Heart left ventricle (tissue), 16 donors: ENCODE measurements around the gene FRMD4B. TPM values are rescaled to one million over a fixed set of nuclear protein-coding genes. Genes with fewer than 3 reads are reported as not detected.

Source experiments
- ATAC-seq, 4 donors: fragments of 200-7000 bp; cut with Tn5 transposase; one replicate each; pipeline ENCODE4 v1.9.1; 2020 to 2022; ENCODE audit warnings: moderate library complexity in 4 of 4, mild to moderate bottlenecking in 3 of 4, moderate number of reproducible peaks in 1 of 4
- DNase-seq, 5 donors: peaks; one replicate each; pipeline ENCODE4 v3.0.0-alpha.2; 2020
- H3K27ac ChIP-seq, 12 donors: fragments of 200-600 bp; sonication (generic) in 4 of 12; one replicate each; pipeline versions ENCODE4 v1.5.0 to v1.8.0; 2016 to 2022; ENCODE audit warnings: mild to moderate bottlenecking in 2 of 12
- H3K27me3 ChIP-seq, 9 donors: fragments of 200-600 bp; sonication (generic) in 2 of 9; one replicate each; pipeline versions ENCODE4 v1.5.1 to v1.8.0; 2016 to 2022; ENCODE audit warnings: mild to moderate bottlenecking in 3 of 9
- H3K36me3 ChIP-seq, 9 donors: fragments of 200-600 bp; sonication (generic) in 2 of 9; one replicate each; pipeline versions ENCODE4 v1.5.0 to v1.8.0; 2018 to 2022; ENCODE audit warnings: mild to moderate bottlenecking in 2 of 9
- H3K4me1 ChIP-seq, 12 donors: fragments of 200-600 bp; sonication (generic) in 4 of 12; one replicate each; pipeline versions ENCODE4 v1.5.0 to v1.8.0; 2016 to 2022; ENCODE audit warnings: mild to moderate bottlenecking in 3 of 12
- H3K4me3 ChIP-seq, 12 donors: fragments of 200-600 bp; sonication (generic) in 4 of 12; one replicate each; pipeline versions ENCODE4 v1.5.0 to v1.8.0; 2017 to 2022; ENCODE audit warnings: mild to moderate bottlenecking in 9 of 12, moderate library complexity in 4 of 12
- H3K9me3 ChIP-seq, 12 donors: fragments of 200-600 bp; sonication (generic) in 4 of 12; one replicate each; pipeline versions ENCODE4 v1.5.0 to v1.8.0; 2016 to 2022; ENCODE audit warnings: mild to moderate bottlenecking in 1 of 12
- POLR2A ChIP-seq, 2 donors: fragments of 450-650 bp; IDR thresholded peaks; one replicate each; pipeline ENCODE4 v1.6.1; 2017; ENCODE audit warnings: antibody characterized with exemption in 2 of 2, mild to moderate bottlenecking in 2 of 2, moderate library complexity in 2 of 2
- WGBS, 4 donors: extraction: QIAGEN DNeasy Blood & Tissue Kit in 2 of 4; methylation state at CpG; one replicate each; pipeline versions ENCODE4 v1.1.5 to v1.1.7; 2013 to 2018; 5-methylcytosine and 5-hydroxymethylcytosine counted together
- intact Hi-C, 10 donors: fragments of 100-400 bp; cut with DNase I; formaldehyde crosslinking; loops; one replicate each; pipeline versions ENCODE4 v1.11.1 to v1.14.2; 2022
- polyA plus RNA-seq, 2 donors: library from polyadenylated mRNA; stranded (reverse); fragments of 200-250 nt; gene quantifications; one replicate each; pipeline ENCODE4 v1.2.3, GENCODE V29; 2013
- total RNA-seq, 9 donors: library from RNA; depleted of rRNA in 2 of 9; stranded (reverse); fragments of >200 nt in 2 of 9; fragmentation: NEBNext Ultra II Directional in 3 of 9; extraction: Animal tissue kit (Norgen Biotek cat#: 25700) in 3 of 9; gene quantifications; one replicate each; pipeline versions ENCODE4 v1.1.0 to v1.2.4, GENCODE V29; 2016 to 2023
- TF ChIP-seq, protein P1 (sequence below), 12 donors: fragments of 200-600 bp; sonication (generic) in 4 of 12; IDR thresholded peaks; one replicate each; pipeline versions ENCODE4 v1.5.0 to v1.8.0; 2018 to 2022; ENCODE audit warnings: antibody characterized with exemption in 12 of 12, mild to moderate bottlenecking in 5 of 12
- donor health status: ischemic (EF 13 %, LVEDD 7.1; RV severe dilation, severe dysfunction).
- donor health status: healthy with polysubstance abuse.
- donor health status: DM: no; HTN: yes; CAD: no.
- donor health status: DM: no; HTN: no; CAD: no.
- donor health status: ischemic (EF 25% LVEDD 6.9; RV normal size, moderate dysfunction).
- donor health status: ischemic (EF 25% LVEDD 5.7; RV mildly dilated, moderate dysfunction).
- donor health status: healthy.
- donor health status: DM: yes; HTN: yes; CAD: no.
- donor health status: ischemic (EF 35%, LVEDD 5.7; RV mildly dilated, moderate dysfunction).
- donor health status: nonischemic (EF 11% LVEDD 7.7; RV severe dilation, severe dysfunction).
- donor health status: DM: yes; HTN: yes; CAD: no.
- donor health status: PGD.
- donor health status: ischemic (EF 29% LVEDD 5.4; RV normal size, mild dysfunction).
- donor health status: nonischemic (EF 23%, LVEDD 6.1; RV moderate dilation, normal function).

The FRMD4B gene
- total and polyA plus RNA-seq, 11 donors = 3.4 to 42.8 (median 10.9) TPM

GRCh38 chr3:69248436-69248835 lies 137.5 kb downstream of the FRMD4B start:
- H3K36me3 ChIP-seq = peaks cover 0 to 16% (median 3%) of the 10 kb centered on the region in 9 donors
- no peak overlapping the region for H3K4me3 ChIP-seq
- H3K9me3 ChIP-seq = no peaks in the 10 kb centered on the region
- 50 to 67% (median 60%) methylated on average over 8 of the region's 8 CpGs for WGBS, 4 donors
- DNase-seq = no peak
- TF ChIP-seq, protein P1, sequence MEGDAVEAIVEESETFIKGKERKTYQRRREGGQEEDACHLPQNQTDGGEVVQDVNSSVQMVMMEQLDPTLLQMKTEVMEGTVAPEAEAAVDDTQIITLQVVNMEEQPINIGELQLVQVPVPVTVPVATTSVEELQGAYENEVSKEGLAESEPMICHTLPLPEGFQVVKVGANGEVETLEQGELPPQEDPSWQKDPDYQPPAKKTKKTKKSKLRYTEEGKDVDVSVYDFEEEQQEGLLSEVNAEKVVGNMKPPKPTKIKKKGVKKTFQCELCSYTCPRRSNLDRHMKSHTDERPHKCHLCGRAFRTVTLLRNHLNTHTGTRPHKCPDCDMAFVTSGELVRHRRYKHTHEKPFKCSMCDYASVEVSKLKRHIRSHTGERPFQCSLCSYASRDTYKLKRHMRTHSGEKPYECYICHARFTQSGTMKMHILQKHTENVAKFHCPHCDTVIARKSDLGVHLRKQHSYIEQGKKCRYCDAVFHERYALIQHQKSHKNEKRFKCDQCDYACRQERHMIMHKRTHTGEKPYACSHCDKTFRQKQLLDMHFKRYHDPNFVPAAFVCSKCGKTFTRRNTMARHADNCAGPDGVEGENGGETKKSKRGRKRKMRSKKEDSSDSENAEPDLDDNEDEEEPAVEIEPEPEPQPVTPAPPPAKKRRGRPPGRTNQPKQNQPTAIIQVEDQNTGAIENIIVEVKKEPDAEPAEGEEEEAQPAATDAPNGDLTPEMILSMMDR (IDR thresholded peaks at IDR 0.05) = no peak
- TF ChIP-seq POLR2A (IDR thresholded peaks at IDR 0.05) = no peak
- H3K27ac ChIP-seq = no peak overlapping the region
- peaks cover 0 to 4% (median 0%) of the 10 kb centered on the region in 12 donors for H3K4me1 ChIP-seq
- intact Hi-C loops = loop anchor here in 1 of 10 donors (10.0 kb wide), 1 partner anchor 46 kb away; no protein-coding TSS in a partner anchor
- ATAC-seq = no peak
- no peaks in the 10 kb centered on the region for H3K27me3 ChIP-seq

- no peaks in the 10 kb centered on the region for H3K27me3 ChIP-seq
- intact Hi-C loops = loop anchor here in 1 of 10 donors (10.0 kb wide), 1 partner anchor 48 kb away; no protein-coding TSS in a partner anchor
- no peak for TF ChIP-seq POLR2A (IDR thresholded peaks at IDR 0.05)
- TF ChIP-seq, protein P1 (IDR thresholded peaks at IDR 0.05) = no peak
- no peaks in the 10 kb centered on the region for H3K9me3 ChIP-seq
- peaks cover 0 to 16% (median 3%) of the 10 kb centered on the region in 9 donors for H3K36me3 ChIP-seq
- WGBS, 4 donors = 90 to 96% (median 94%) methylated on average over 7 of the region's 7 CpGs
- no peak overlapping the region for H3K4me3 ChIP-seq
- peaks cover 0 to 14% (median 4%) of the 10 kb centered on the region in 12 donors for H3K4me1 ChIP-seq
- ATAC-seq (no peak), DNase-seq (no peak)
- no peak overlapping the region for H3K27ac ChIP-seq
Measured at GRCh38 chr3:69246612-69247011, 139.3 kb downstream of the FRMD4B start.

- H3K4me1 ChIP-seq = peaks cover 0 to 17% (median 5%) of the 10 kb centered on the region in 12 donors
- peaks cover 0 to 16% (median 3%) of the 10 kb centered on the region in 9 donors for H3K36me3 ChIP-seq
- TF ChIP-seq, protein P1 (IDR thresholded peaks at IDR 0.05) = no peak
- TF ChIP-seq POLR2A (IDR thresholded peaks at IDR 0.05) = no peak
- 87 to 94% (median 91%) methylated on average over 2 of the region's 2 CpGs for WGBS, 4 donors
- ATAC-seq (no peak), DNase-seq (no peak)
- H3K4me3 ChIP-seq = no peak overlapping the region
- H3K27me3 ChIP-seq = no peaks in the 10 kb centered on the region
- H3K9me3 ChIP-seq = no peaks in the 10 kb centered on the region
- intact Hi-C loops = loop anchor here in 3 of 10 donors (5.0 to 10.0 kb wide), 3 partner anchors 42 to 51 kb away; no protein-coding TSS in a partner anchor
- H3K27ac ChIP-seq = no peak overlapping the region
Measured at GRCh38 chr3:69244039-69244438, 141.8 kb downstream of the FRMD4B start.

GRCh38 chr3:69241769-69242168 lies 144.1 kb downstream of the FRMD4B start:
- H3K27ac ChIP-seq = no peak overlapping the region
- TF ChIP-seq, protein P1 (IDR thresholded peaks at IDR 0.05) = no peak
- TF ChIP-seq POLR2A (IDR thresholded peaks at IDR 0.05) = no peak
- H3K36me3 ChIP-seq = peaks cover 0 to 7% (median 0%) of the 10 kb centered on the region in 9 donors
- DNase-seq = no peak
- no peaks in the 10 kb centered on the region for H3K27me3 ChIP-seq
- no peak overlapping the region for H3K4me3 ChIP-seq
- 91 to 98% (median 96%) methylated on average over 4 of the region's 4 CpGs for WGBS, 4 donors
- H3K4me1 ChIP-seq = peaks cover 0 to 33% (median 10%) of the 10 kb centered on the region in 12 donors
- no peaks in the 10 kb centered on the region for H3K9me3 ChIP-seq
- ATAC-seq = no peak
- intact Hi-C loops = loop anchor here in 3 of 10 donors (5.0 to 10.0 kb wide), 3 partner anchors 39 to 53 kb away; no protein-coding TSS in a partner anchor
